ENCODE data around the gene GID8.

Gene GID8

GRCh38 chr20:62952968-62953838 is 15.3 kb downstream of the GID8 start:
- TF ChIP-seq, protein P1, sequence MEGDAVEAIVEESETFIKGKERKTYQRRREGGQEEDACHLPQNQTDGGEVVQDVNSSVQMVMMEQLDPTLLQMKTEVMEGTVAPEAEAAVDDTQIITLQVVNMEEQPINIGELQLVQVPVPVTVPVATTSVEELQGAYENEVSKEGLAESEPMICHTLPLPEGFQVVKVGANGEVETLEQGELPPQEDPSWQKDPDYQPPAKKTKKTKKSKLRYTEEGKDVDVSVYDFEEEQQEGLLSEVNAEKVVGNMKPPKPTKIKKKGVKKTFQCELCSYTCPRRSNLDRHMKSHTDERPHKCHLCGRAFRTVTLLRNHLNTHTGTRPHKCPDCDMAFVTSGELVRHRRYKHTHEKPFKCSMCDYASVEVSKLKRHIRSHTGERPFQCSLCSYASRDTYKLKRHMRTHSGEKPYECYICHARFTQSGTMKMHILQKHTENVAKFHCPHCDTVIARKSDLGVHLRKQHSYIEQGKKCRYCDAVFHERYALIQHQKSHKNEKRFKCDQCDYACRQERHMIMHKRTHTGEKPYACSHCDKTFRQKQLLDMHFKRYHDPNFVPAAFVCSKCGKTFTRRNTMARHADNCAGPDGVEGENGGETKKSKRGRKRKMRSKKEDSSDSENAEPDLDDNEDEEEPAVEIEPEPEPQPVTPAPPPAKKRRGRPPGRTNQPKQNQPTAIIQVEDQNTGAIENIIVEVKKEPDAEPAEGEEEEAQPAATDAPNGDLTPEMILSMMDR (IDR thresholded peaks at IDR 0.05; ENCODE audit: insufficient read depth, low read depth, low read length, missing control alignments), result no peak
- no peak overlapping the region for H3K4me3 ChIP-seq (ENCODE audit: low read length)
- DNase-seq (ENCODE audit: low read depth), result no peak

DNA sequence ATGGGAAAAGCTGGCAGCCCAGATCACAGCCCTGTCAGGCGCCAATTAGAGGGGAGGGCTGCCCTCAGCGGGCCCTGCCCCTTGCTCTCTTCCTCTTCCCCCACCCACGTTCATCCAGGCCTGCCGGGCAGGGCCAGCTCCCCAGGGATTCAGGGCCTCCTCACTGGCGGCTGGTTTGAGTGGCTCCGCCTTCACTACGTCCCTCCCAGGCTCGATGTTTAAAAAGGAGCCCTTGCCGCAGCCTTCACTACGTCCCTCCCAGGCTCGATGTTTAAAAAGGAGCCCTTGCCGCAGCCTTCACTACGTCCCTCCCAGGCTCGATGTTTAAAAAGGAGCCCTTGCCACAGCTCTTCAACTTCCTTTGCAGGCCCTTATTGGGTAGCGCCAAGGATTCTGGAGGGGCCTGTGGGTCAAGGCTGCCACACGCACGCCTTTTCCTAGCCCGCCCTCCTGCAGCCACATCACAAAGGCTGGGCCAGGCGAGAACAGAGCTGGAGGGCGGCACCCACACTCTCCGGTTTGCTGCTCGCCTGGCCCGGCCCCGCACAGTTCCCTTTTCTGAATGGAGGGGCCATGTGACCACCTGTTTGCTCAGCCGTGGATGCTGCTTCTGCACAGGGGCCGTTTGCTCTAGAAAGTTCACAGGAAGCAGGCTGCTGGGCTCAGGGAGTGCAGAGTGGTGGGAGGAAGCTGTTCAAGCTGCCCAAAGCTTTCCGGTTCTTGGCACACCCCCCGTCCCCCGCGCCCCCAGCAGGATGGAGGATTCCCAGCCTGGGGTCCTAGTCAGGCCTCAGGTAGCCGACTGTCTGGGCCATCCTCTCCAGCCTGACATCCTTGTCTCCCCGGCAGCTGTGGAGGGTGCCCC is 16.1 kb downstream of the GID8 start:
- H3K4me3 ChIP-seq (ENCODE audit: low read length), result no peak overlapping the region
- TF ChIP-seq, protein P1 (IDR thresholded peaks at IDR 0.05; ENCODE audit: insufficient read depth, low read depth, low read length, missing control alignments), result no peak
- DNase-seq (ENCODE audit: low read depth), result peak; percentile 27

DNA sequence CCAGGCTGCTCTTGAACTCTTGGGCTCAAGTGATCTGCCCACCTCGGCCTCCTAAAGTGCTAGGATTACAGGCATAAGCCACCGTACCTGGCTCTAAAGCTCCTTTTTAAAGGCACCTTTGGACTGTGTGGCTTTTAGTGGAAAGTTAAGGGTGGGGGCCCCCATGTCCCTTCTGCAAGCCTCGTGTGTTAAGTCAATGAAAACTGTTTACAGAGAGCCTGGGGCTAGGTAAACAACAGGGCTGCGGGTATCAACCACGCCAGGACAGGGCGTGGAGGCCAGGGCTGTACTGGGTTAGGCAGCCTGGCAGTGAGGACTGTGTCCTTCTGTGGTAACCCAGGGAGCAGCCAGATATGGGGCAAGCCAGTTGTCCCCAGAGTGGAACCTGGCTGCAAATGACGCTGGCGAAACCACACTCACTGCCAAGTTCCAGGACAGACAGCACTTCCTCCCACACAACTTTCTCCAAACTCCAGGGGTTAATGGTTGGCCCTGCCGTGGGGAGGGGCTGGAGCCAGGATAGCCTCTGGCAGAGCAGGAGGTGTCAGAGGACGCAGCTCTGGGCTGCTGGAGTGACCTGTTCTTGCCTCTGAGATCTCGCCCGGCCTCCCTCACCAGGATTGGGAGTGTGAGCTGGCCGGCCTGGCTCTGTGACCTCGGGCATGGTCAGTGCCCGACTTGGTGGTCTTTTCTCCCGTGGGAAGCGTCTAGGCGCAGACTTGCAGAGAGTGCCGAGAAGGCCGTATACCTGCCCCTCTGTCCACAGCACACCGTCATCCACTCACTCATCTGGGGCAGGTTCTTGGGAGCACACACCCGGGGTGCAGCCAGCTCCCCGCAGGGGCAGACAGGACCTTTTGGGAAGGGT is 17.8 kb downstream of the GID8 start:
- H3K4me3 ChIP-seq (ENCODE audit: low read length), result no peak overlapping the region
- TF ChIP-seq, protein P1 (IDR thresholded peaks at IDR 0.05; ENCODE audit: insufficient read depth, low read depth, low read length, missing control alignments), result no peak
- no peak for DNase-seq (ENCODE audit: low read depth)

GRCh38 chr20:62956387-62957135 is 18.6 kb downstream of the GID8 start:
- no peak for DNase-seq (ENCODE audit: low read depth)
- H3K4me3 ChIP-seq (ENCODE audit: low read length), result no peak overlapping the region
- TF ChIP-seq, protein P1 (IDR thresholded peaks at IDR 0.05; ENCODE audit: insufficient read depth, low read depth, low read length, missing control alignments), result no peak

DNA sequence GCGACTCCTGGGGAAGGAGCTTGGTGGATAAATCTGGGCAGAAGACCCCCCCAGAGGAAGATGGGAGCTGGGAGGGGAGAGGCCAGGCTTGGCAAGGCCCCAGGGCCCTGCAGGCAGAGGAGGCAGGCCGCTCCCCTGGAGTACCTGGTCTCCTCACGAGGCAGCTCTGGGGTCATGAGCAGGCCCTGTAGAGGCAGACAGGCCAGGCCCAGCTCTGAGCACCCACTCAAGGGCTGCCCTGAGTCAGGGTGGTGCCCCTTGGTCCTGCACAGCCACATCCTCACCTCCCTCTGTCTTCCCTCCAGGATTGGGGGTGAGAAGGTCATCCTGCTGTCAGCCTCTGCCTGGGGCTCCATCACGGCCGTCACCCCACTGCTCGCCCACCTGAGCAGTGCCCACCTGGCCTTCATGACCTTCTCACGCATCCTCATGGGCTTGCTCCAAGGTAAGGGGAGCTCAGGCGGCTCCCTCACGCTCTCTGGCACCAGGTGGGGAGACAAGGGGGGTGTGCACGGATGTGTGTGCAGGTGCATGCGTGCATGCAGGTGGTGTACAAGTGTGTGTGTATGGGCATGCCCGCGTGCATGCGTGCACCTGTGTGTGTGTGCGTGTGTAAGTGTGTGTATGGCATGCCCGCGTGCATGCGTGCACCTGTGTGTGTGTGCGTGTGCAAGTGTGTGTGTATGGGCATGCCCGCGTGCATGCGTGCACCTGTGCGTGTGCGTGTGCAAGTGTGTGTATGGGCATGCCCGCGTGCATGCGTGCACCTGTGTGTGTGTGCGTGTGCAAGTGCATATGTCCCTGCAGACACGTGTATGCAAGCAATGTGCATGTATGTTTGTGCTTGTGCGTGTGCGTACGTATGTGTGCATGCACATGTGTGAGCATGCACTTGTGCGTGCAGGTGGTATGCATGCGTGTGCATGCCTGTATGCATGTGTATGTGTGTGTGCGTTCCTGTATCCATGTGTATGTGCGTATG is 19.5 kb downstream of the GID8 start:
- no peak for DNase-seq (ENCODE audit: low read depth)
- TF ChIP-seq, protein P1 (IDR thresholded peaks at IDR 0.05; ENCODE audit: insufficient read depth, low read depth, low read length, missing control alignments), result no peak
- H3K4me3 ChIP-seq (ENCODE audit: low read length), result no peak overlapping the region

Data from epithelial cell of esophagus (primary cell).